B cell (primary cell): ENCODE results near the gene C10orf105.

ENCODE experiments used
- EZH2 ChIP-seq: IDR thresholded peaks from 2 replicates; pipeline ENCODE4 v1.6.1; 2012; ENCODE audit warnings: borderline replicate concordance, low read depth, mild to moderate bottlenecking, moderate library complexity, low read length; ENCODE audit not compliant: insufficient read depth, poor library complexity, severe bottlenecking
- TF ChIP-seq, protein P1 (sequence below): fragments of 200-600 bp; IDR thresholded peaks from one replicate; pipeline ENCODE4 v1.8.0; 2022; ENCODE audit warnings: antibody characterized with exemption, mild to moderate bottlenecking

DNA sequence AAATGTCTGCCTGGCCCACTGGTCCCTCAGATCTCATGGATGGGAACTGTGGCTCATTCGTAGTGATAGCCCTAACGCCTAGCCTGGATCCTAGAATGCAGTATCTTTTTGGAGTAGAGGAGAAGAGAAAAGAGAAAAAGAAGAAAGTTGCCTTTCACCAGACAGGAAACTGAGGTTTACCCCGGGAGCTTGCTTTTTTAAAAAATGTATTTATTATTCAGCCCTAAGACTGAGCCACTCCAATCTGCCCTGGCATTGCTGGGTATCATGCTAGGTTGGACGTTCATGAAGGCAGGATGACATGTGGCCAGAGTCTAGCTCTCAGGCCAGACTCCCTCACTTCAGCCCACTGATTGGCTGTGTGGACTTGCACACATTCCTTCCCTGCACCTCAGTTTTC is 21.5 kb upstream of the C10orf105 start:
- TF ChIP-seq, protein P1, sequence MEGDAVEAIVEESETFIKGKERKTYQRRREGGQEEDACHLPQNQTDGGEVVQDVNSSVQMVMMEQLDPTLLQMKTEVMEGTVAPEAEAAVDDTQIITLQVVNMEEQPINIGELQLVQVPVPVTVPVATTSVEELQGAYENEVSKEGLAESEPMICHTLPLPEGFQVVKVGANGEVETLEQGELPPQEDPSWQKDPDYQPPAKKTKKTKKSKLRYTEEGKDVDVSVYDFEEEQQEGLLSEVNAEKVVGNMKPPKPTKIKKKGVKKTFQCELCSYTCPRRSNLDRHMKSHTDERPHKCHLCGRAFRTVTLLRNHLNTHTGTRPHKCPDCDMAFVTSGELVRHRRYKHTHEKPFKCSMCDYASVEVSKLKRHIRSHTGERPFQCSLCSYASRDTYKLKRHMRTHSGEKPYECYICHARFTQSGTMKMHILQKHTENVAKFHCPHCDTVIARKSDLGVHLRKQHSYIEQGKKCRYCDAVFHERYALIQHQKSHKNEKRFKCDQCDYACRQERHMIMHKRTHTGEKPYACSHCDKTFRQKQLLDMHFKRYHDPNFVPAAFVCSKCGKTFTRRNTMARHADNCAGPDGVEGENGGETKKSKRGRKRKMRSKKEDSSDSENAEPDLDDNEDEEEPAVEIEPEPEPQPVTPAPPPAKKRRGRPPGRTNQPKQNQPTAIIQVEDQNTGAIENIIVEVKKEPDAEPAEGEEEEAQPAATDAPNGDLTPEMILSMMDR = no peak
- TF ChIP-seq EZH2 = no peak
